GM18520 (cell line): ENCODE data around the gene CANX.

Source experiments
- ATAC-seq: cut with Tn5 transposase; IDR thresholded peaks from one replicate; pipeline ENCODE4 v1.9.1; 2021; ENCODE audit not compliant: unreplicated experiment

The CANX gene

DNA sequence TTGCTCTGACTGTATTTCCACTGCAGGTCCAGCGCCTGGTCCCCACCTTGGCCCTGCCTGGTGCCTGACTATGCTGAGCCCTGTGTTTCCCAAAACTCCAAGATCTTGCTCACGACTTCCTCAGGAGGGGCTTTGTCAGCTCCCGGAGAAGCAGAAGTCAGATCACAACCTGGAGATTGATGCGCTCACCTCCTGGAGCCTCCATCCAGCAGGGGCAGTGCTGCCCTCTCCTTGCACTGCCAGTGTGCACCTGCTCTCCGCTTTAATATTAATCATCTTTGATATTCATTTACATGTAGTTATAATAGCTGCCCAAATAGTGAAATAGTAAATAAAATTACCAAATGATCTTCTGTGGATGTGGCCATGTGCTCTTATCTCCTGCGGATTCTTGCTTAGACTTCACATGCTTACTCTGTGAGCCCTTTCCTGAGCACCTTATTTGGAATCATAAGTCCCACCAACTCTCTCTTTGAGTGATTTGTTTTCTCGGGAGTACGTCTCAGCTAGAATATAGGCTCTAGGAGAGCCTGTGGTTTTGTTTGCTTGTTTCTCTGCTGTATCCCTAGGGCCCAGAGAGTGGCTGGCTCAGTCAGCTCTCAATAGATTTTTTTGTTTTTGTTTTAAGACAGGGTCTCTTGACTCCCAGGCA is 51.2 kb downstream of the CANX start:
- no peak for ATAC-seq

DNA sequence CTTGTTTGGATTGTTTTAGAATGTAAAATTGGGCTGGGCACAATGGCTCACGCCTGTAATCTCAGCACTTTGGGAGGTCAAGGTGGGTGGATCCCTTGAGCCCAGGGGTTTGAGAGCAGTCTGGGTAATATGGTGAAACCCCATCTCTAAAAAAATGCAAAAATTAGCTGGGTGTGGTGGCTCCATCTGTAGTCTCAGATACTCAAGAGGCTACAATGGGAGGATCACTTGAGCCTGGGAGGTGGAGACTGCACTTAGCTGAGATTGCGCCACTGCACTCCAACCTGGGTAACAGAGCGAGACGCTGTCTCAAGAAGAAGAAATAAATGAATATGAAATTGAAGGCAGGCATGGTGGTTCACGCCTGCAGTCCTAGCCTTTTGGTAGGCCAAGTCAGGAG is 55.2 kb downstream of the CANX start:
- no peak for ATAC-seq

DNA sequence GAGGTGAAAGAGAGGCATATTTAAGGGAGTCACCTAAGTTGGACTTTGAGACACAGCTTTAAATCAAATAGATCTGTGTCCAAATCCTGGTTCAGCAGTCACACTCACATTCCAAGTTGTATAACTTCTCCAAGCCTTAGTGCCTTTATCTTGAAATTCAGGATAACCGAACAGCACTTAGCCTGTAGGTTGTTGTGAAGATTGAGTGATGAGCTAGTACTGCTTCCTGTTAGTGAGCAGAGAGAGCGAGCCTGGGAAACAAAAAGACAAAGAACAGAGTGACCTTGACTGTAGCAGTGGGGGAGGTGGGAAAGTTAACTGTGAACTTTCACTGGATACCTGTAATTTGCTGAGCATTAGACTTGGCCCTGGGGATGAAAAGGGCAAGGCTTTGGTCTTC is 56.3 kb downstream of the CANX start:
- no peak for ATAC-seq

- ATAC-seq = no peak
Measured at GRCh38 chr5:179758955-179759354, 60.2 kb downstream of the CANX start.

GRCh38 chr5:179759581-179760551 is 61.1 kb downstream of the CANX start:
- no peak for ATAC-seq

- ATAC-seq = no peak
Measured at GRCh38 chr5:179762079-179762780, 63.5 kb downstream of the CANX start.

GRCh38 chr5:179762781-179763176 is 64.0 kb downstream of the CANX start:
- no peak for ATAC-seq

DNA sequence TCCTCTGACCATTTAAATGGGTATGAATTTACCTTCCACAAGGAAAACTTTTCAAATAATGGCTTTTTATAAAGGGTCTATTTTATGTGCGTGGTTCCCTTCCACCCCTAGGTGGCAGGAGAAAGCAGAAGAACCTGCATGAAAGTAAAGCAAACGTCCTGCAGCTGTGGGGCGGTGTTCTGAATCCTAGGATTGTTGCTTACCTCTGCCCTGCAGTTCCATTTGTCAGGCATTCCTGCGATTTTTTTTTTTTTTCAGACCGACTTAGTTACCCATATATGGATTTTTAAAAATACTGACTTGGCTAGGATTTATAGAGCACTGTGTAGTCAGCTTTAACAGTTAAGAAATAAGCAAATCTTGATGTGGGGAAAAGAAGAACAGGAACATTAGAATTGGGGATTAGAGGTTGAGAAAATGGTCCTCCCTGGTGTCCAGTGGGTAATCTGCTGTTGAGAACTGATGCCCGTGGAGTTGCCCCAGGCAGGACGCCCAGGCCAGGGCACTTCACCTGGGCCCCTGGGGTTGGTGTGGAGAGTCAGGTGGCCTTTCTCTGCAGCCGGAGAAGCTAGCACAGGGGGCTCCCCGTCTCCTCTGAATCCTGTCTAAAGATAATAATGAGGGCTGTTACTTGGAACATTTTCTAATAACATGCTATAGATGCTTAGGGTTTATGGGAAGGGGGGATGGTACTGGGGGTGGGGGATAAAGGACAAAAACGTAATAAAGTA is 64.6 kb downstream of the CANX start:
- ATAC-seq = no peak

GRCh38 chr5:179764056-179764455 is 65.3 kb downstream of the CANX start:
- no peak for ATAC-seq

DNA sequence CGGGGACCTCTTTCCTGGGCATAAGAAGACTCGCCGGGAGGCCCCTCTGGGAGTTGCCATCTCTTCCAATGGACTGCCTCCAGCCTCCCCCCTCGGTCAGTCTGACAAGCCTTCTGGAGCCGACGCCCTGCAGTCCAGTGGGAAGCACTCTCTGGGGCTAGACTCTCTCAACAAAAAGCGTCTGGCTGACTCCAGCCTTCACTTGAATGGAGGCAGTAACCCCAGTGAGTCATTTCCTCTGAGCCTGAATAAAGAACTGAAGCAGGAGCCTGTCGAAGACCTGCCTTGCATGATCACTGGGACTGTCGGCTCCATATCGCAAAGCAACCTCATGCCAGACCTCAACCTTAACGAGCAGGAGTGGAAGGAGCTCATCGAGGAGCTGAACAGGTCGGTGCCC is 66.6 kb downstream of the CANX start:
- no peak for ATAC-seq

- ATAC-seq = no peak
Measured at GRCh38 chr5:179766021-179766725, 67.4 kb downstream of the CANX start.

- no peak for ATAC-seq
Measured at GRCh38 chr5:179766726-179767455, 68.1 kb downstream of the CANX start.

DNA sequence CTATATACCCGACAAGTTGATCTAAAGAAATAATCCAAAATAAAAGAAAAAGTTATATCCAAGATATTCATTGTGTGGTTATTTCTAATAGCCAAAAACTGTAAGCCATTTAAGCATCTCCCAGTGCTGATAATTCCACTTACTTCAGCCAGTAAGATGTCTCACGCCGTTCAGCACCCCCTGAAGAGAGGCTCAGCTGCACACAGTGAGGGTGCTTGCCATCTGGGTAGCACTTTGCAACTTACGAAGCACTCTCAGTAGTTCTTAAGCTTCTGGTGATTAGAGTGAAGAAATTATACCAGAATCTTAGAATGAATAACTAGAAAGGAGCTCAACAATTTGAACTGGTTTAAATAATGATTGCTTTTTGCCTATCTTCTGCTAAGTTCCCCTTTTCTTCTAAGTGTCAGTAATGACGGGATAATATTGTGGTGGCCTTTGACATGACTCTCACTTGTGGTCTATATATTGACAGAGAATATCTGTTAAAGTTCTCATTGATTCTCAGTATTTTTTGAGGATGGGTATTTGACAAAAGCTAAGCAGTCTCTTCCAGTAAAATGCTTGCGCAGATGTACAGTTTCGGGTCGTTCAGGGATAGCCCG is 68.8 kb downstream of the CANX start:
- ATAC-seq = no peak

DNA sequence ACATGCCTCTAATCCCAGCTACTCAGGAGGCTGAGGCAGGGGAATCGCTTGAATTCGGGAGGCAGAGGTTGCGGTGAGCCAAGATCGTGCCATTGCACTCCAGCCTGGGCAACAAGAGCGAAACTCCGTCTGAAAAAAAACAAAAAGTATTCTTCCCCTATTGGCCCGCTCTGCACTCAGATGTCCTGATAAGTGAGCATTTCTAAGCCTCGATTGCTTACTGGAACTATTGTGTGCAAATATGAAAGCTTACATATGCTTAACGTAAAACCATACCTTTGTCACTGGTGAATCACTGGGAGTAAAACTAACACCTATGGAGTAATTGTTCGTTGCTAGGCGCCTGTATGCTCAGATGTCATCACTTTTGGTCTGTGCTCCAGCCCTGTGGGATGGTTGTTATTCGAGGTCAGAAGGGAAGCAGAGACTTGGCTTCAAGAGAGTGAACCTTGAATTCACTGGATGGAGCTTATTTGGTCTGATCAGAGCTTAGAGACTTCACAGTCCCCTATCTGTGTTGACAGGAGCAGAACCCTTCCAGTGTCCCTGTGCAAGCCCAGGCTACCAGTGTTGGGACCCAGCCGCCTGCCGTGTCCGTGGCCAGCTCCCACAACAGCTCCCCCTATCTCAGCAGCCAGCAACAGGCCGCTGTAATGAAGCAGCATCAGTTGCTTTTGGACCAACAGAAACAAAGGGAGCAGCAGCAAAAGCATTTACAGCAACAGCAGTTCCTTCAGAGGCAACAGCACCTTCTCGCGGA is 69.7 kb downstream of the CANX start:
- ATAC-seq = no peak

DNA sequence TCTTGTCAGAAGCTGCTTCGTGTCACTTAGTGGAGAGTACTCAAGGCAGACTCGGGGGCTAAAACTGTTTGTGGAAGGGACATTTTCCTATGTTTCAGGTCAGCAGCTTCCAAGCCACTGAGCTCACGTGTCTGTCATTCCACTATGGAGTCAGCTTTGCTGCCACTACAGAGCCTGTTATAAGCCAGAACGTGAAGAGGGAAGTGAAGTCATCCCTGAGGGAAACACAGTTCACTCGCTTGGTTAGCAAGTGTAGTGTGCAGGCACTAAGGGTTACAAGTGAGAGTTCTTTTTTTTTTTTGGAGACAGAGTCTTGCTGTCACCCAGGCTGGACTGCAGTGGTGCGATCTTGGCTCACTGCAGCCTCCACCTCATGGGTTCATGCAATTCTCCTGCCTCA is 70.5 kb downstream of the CANX start:
- no peak for ATAC-seq

- ATAC-seq = no peak
Measured at GRCh38 chr5:179769796-179770195, 71.0 kb downstream of the CANX start.

DNA sequence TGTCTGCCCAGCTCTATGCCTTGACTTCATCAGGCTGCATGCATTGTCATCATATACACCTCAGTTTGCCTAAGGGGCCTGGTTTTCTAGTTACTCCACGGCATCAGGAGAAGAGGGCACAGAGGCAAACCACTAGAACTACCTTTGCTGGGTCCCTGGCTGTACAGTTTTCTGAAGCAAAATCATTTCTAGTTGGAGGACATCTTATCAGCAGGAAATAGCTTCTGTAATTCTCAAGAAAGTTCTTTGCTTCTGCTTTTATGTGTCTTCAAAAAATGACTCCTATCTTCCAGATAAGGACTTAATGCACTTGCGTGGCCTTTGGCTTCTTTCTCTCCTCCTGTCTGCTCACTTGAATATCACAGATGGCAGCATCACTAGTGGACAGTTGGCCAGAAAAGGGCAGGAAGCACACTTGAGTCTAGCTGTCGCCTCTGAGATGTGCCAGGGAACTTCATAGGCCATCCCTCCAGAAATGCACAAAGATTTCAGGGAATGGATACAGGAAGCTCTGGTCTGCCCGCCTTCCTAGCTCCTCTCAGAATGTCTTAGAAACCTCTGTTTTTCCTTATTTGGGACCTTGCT is 72.6 kb downstream of the CANX start:
- no peak for ATAC-seq

DNA sequence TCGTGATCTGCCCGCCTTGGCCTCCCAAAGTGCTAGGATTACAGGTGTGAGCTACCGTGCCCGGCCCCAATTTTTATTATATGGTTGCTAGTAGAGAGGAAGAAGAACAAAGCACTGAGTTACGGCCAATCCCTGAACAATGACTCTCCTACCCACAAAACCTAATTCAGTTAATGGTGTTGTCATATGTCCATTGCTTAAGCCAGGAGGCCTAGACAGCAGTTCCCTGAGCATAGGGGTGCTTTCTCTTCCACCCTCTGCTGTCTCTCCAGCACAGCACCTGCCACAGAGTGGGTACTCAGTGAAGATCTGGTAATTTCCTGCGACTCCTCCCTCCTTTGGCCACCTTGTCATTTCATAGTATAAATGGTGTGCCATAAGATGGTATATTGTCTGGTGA is 73.6 kb downstream of the CANX start:
- ATAC-seq = no peak
